ENCODE data around the gene ANXA6. TPM values are rescaled to one million over a fixed set of nuclear protein-coding genes. Genes with fewer than 3 reads are reported as not detected.

ANXA6 gene
- total RNA-seq, 2 donors from 2014 or later: 127 to 171 TPM

DNA sequence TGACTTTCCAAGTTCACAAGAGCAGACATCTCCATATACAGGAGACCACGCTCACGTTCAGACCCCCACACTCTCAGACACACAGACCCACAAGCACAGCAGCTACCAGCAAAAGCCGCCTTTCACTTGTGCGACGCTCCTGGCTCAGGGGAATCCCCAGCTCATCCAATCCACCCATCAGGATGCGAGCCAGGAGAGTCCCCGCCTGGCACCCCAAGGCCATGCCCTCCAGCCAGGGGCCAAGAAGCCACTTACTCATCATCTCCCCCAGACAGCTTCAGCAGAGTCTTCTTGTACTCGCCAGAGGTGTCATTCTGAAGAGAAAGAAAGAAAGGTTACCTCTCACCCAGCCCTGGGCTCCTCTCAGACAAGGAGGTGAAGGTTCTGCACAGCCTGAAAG is 29.7 kb downstream of the ANXA6 start:
- DNase-seq (no peak), ATAC-seq (replicated peaks in 1 of 2) (no peak)
- H3K27ac Mint-ChIP-seq: peak overlapping the region; percentile 55
- H3K9me3 Mint-ChIP-seq: no peaks in the 10 kb centered on the region
- no peak overlapping the region for H3K4me3 Mint-ChIP-seq
- peaks cover 82% of the 10 kb centered on the region for H3K4me1 Mint-ChIP-seq (ENCODE audit: low read depth)
- peaks cover 8 to 32% of the 10 kb centered on the region in 2 donors for H3K36me3 Mint-ChIP-seq (ENCODE audit: insufficient read depth in 2 of 2)
- no peaks in the 10 kb centered on the region for H3K27me3 Mint-ChIP-seq (ENCODE audit: low read depth)

DNA sequence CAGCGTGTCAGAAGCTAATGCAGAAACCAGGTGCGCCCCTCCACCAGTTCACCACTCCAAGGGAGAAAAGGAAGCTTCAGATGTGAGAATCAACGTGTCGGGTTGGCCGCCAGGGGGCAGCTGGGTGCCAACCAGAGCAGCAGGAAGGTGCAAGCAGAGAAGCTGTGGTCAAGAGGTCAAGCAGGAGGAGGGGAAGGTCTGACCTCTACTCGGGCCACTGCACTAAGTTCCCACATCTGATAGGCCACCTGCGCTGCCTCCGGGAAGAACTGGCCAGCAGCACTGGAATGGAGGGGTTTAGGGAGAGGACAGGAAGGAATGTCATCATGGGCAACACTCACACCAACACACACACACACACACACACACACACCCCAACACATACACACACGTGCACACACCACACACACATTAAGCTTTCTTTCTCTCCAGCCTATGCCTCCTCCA is 31.4 kb downstream of the ANXA6 start:
- peaks cover 68% of the 10 kb centered on the region for H3K4me1 Mint-ChIP-seq (ENCODE audit: low read depth)
- no peaks in the 10 kb centered on the region for H3K27me3 Mint-ChIP-seq (ENCODE audit: low read depth)
- ATAC-seq (replicated peaks in 1 of 2) (peak; percentile 49 to 68), DNase-seq (peak; percentile 68 to 81)
- H3K36me3 Mint-ChIP-seq (ENCODE audit: insufficient read depth in 2 of 2): peaks cover 11 to 32% of the 10 kb centered on the region in 2 donors
- no peaks in the 10 kb centered on the region for H3K9me3 Mint-ChIP-seq
- peak overlapping the region in 1 of 2 donors; percentile 7 for H3K4me3 Mint-ChIP-seq
- H3K27ac Mint-ChIP-seq: peak overlapping the region; percentile 59

GRCh38 chr5:151125421-151125820 is 32.2 kb downstream of the ANXA6 start:
- Mint-ChIP-seq H3K9me3 (no peaks in the 10 kb centered on the region), H3K4me1 (ENCODE audit: low read depth) (peaks cover 62% of the 10 kb centered on the region), H3K4me3 (peak overlapping the region; percentile 44 to 52), H3K27me3 (ENCODE audit: low read depth) (no peaks in the 10 kb centered on the region), H3K27ac (peak overlapping the region; percentile 59), H3K36me3 (ENCODE audit: insufficient read depth in 2 of 2) (peaks cover 14 to 35% of the 10 kb centered on the region in 2 donors)
- DNase-seq: peak in 1 of 2 donors; percentile 29
- peak; percentile 13 to 62 for ATAC-seq (replicated peaks in 1 of 2)

DNA sequence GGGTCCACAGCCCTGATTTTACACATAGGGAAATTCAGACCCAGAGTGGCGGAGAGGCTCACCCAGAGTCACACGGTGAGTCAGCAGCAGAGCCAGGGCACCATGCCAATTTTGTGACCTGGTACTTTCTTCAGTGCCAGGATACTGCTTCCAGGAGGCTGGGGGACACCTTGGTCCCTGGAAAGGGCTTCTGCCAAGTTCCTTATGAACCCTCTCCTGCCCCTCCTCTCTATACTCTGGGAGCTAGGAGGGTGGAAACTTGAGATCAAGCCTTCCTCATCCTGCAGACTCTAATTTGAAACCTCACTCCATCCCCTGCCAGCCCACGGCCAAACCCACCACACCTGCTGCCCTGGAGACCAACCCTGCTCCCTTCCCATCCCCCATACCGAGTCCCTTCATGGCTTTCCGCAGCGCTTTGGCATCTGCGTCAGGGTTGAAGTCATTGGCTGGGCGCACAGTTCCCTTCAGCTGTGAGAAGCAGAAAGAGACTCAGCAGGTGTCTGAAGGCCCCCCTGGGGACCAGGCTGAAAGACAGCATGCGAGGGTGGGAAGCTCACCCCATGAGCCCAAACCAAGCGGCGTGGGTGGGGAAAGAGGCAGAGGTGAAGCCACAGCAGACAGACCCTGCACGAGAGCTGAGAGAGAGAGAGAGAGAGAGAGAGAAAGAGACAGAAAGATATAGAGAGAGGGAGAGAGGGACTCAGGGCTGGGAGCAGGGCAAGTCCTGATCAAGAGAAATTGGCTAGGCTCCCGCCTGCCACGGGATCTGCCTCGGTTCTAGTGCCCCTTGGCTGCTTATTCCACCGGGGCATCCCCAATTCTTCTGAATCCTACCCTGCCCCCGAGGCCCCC is 33.5 kb downstream of the ANXA6 start:
- Mint-ChIP-seq H3K4me1 (ENCODE audit: low read depth) (peaks cover 49% of the 10 kb centered on the region), H3K27ac (peak overlapping the region; percentile 98), H3K4me3 (peak overlapping the region; percentile 28 to 88), H3K9me3 (no peaks in the 10 kb centered on the region), H3K36me3 (ENCODE audit: insufficient read depth in 2 of 2) (peaks cover 14 to 37% of the 10 kb centered on the region in 2 donors), H3K27me3 (ENCODE audit: low read depth) (no peaks in the 10 kb centered on the region)
- DNase-seq (peak; percentile 32 to 71), ATAC-seq (replicated peaks in 1 of 2) (peak; percentile 41 to 67)

DNA sequence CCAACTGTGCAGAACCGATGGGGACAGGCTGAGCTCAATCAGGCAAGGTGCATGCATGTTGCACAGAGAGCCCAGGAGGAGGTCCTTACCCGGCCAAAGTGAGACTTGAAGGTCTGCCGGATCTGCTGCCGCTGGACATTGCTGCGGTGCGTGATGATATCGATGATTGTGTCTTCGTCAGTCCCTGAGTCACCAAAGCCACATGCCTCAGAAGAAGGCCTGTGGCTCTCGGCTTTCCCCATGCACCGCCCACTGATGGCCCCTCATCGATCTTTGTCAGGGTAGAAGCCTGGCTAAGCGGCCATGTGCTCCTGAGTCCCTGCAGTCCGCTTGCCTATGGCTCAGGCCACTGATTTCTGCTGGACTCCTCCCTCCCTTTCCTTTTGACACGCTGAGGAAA is 34.8 kb downstream of the ANXA6 start:
- Mint-ChIP-seq H3K36me3 (ENCODE audit: insufficient read depth in 2 of 2) (peaks cover 14 to 35% of the 10 kb centered on the region in 2 donors), H3K27ac (peak overlapping the region; percentile 57), H3K27me3 (ENCODE audit: low read depth) (no peaks in the 10 kb centered on the region), H3K9me3 (no peaks in the 10 kb centered on the region), H3K4me1 (ENCODE audit: low read depth) (peaks cover 40% of the 10 kb centered on the region), H3K4me3 (no peak overlapping the region)
- ATAC-seq (replicated peaks in 1 of 2): no peak
- no peak for DNase-seq

DNA sequence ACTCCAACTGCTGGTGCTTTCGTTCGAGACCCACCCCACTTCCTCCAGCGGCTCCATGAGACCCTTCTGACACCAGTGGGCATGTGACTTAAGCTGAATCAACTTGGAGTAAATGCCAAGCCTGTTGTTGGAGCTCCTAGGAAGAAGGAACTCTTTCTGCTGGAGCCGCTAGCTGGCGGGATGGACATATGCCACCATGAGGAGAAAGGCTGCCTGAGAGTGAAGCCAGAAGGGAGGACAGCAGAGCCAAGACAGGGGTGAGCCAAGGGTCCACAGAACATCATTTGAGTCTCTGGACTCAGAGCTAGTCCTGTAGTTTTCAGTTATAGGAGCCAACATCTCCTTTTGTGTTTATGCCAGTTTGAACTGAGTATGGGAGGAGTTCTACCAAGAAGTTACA is 35.9 kb downstream of the ANXA6 start:
- no peaks in the 10 kb centered on the region for H3K27me3 Mint-ChIP-seq (ENCODE audit: low read depth)
- no peak overlapping the region for H3K4me3 Mint-ChIP-seq
- peaks cover 10 to 26% of the 10 kb centered on the region in 2 donors for H3K36me3 Mint-ChIP-seq (ENCODE audit: insufficient read depth in 2 of 2)
- DNase-seq (no peak), ATAC-seq (replicated peaks in 1 of 2) (no peak)
- no peaks in the 10 kb centered on the region for H3K9me3 Mint-ChIP-seq
- peaks cover 28% of the 10 kb centered on the region for H3K4me1 Mint-ChIP-seq (ENCODE audit: low read depth)
- peak overlapping the region; percentile 74 for H3K27ac Mint-ChIP-seq

DNA sequence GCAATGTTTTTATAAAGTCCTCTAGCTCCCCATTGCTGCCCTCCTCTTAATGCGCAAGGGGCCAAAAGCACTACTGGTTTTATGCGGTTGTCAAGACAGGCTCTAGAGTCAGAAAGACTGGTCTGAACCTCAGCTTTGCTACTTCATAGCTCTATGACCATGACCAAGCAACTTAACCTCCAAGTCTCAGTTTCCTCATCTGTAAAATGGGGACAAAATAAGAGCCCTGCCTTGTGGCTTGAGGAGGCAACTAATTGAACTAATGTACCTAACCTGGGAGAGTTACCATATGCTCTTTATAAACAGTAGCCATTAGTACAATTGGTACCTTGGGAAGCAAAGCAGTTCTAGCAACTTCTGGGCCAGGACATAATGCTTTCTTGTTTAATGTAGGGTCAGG is 36.5 kb downstream of the ANXA6 start:
- DNase-seq: no peak
- Mint-ChIP-seq H3K4me1 (ENCODE audit: low read depth) (peaks cover 22% of the 10 kb centered on the region), H3K27me3 (ENCODE audit: low read depth) (no peaks in the 10 kb centered on the region), H3K4me3 (no peak overlapping the region), H3K9me3 (no peaks in the 10 kb centered on the region), H3K27ac (peak overlapping the region; percentile 82), H3K36me3 (ENCODE audit: insufficient read depth in 2 of 2) (peaks cover 10 to 24% of the 10 kb centered on the region in 2 donors)
- ATAC-seq (replicated peaks in 1 of 2): no peak

GRCh38 chr5:151118913-151119575 is 38.5 kb downstream of the ANXA6 start:
- Mint-ChIP-seq H3K27me3 (ENCODE audit: low read depth) (no peaks in the 10 kb centered on the region), H3K27ac (peak overlapping the region; percentile 45), H3K4me1 (ENCODE audit: low read depth) (peaks cover 5% of the 10 kb centered on the region), H3K36me3 (ENCODE audit: insufficient read depth in 2 of 2) (peaks cover 8 to 19% of the 10 kb centered on the region in 2 donors), H3K9me3 (no peaks in the 10 kb centered on the region), H3K4me3 (no peak overlapping the region)
- DNase-seq (no peak), ATAC-seq (replicated peaks in 1 of 2) (no peak)

- DNase-seq (peak; percentile 75 to 78), ATAC-seq (replicated peaks in 1 of 2) (peak; percentile 66 to 70)
- Mint-ChIP-seq H3K27ac (no peak overlapping the region), H3K27me3 (ENCODE audit: low read depth) (no peaks in the 10 kb centered on the region), H3K36me3 (ENCODE audit: insufficient read depth in 2 of 2) (peaks cover 3 to 14% of the 10 kb centered on the region in 2 donors), H3K4me3 (no peak overlapping the region), H3K4me1 (ENCODE audit: low read depth) (peaks cover 6% of the 10 kb centered on the region), H3K9me3 (no peaks in the 10 kb centered on the region)
These were observed 42.2 kb downstream of the ANXA6 start for GRCh38 chr5:151115272-151115905.

GRCh38 chr5:151113651-151114050 is 43.9 kb downstream of the ANXA6 start:
- no peak for ATAC-seq (replicated peaks in 1 of 2)
- Mint-ChIP-seq H3K4me3 (no peak overlapping the region), H3K27me3 (ENCODE audit: low read depth) (no peaks in the 10 kb centered on the region), H3K9me3 (no peaks in the 10 kb centered on the region), H3K27ac (peak overlapping the region; percentile 20), H3K4me1 (ENCODE audit: low read depth) (peaks cover 6% of the 10 kb centered on the region), H3K36me3 (ENCODE audit: insufficient read depth in 2 of 2) (peaks cover 8 to 16% of the 10 kb centered on the region in 2 donors)
- DNase-seq: no peak

DNA sequence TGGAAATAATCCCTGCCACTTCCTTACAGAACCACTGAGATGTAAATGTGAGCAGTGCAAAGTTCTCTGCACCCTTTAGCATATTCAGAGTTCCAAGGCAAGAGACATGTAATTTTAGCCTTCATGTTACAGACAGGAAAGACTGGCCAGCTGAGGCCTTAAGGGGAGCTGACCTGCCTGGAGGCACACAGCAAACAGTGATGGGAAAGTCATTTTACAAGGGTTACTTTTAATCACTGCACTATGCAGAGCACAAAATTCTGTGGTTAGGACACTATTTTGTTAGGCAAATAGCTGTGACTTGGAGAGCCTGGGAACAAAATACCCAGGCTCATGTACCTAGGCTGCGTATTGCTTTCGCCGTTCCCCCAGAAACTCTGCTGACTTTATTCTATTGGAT is 46.6 kb downstream of the ANXA6 start:
- DNase-seq (no peak), ATAC-seq (replicated peaks in 1 of 2) (no peak)
- H3K4me3 Mint-ChIP-seq: no peak overlapping the region
- H3K4me1 Mint-ChIP-seq (ENCODE audit: low read depth): peaks cover 6% of the 10 kb centered on the region
- no peak overlapping the region for H3K27ac Mint-ChIP-seq
- peaks cover 15 to 18% of the 10 kb centered on the region in 2 donors for H3K36me3 Mint-ChIP-seq (ENCODE audit: insufficient read depth in 2 of 2)
- no peaks in the 10 kb centered on the region for H3K9me3 Mint-ChIP-seq
- no peaks in the 10 kb centered on the region for H3K27me3 Mint-ChIP-seq (ENCODE audit: low read depth)

GRCh38 chr5:151110122-151110681 is 47.4 kb downstream of the ANXA6 start:
- peak in 1 of 2 donors; percentile 56 for ATAC-seq (replicated peaks in 1 of 2)
- Mint-ChIP-seq H3K4me3 (no peak overlapping the region), H3K27me3 (ENCODE audit: low read depth) (no peaks in the 10 kb centered on the region), H3K9me3 (no peaks in the 10 kb centered on the region), H3K4me1 (ENCODE audit: low read depth) (peaks cover 6% of the 10 kb centered on the region), H3K27ac (peak overlapping the region; percentile 56), H3K36me3 (ENCODE audit: insufficient read depth in 2 of 2) (peaks cover 15 to 18% of the 10 kb centered on the region in 2 donors)
- no peak for DNase-seq

GRCh38 chr5:151108566-151108965 is 49.0 kb downstream of the ANXA6 start:
- DNase-seq: no peak
- peaks cover 13 to 16% of the 10 kb centered on the region in 2 donors for H3K36me3 Mint-ChIP-seq (ENCODE audit: insufficient read depth in 2 of 2)
- H3K4me3 Mint-ChIP-seq: no peak overlapping the region
- H3K9me3 Mint-ChIP-seq: no peaks in the 10 kb centered on the region
- no peaks in the 10 kb centered on the region for H3K27me3 Mint-ChIP-seq (ENCODE audit: low read depth)
- ATAC-seq (replicated peaks in 1 of 2): no peak
- no peak overlapping the region for H3K27ac Mint-ChIP-seq
- H3K4me1 Mint-ChIP-seq (ENCODE audit: low read depth): no peaks in the 10 kb centered on the region

Data from activated T-cell treated with anti-CD3 and anti-CD28 coated beads, Interleukin-2, amount 50 U/mL, for 72 hours (primary cell).